ENCODE measurements around the gene APOL1. TPM values are rescaled to one million over a fixed set of nuclear protein-coding genes. Genes with fewer than 3 reads are reported as not detected.
"Not testable (repeated sequence)": the region's sequence is repeated elsewhere in the genome, so short reads cannot be mapped to it uniquely, and the experiment has no call there.

APOL1 gene, protein sequence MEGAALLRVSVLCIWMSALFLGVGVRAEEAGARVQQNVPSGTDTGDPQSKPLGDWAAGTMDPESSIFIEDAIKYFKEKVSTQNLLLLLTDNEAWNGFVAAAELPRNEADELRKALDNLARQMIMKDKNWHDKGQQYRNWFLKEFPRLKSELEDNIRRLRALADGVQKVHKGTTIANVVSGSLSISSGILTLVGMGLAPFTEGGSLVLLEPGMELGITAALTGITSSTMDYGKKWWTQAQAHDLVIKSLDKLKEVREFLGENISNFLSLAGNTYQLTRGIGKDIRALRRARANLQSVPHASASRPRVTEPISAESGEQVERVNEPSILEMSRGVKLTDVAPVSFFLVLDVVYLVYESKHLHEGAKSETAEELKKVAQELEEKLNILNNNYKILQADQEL
- total RNA-seq (10 to 100 TPM; 15.0 to 36.0 (median 20.3) TPM), polyA plus RNA-seq (10 to 100 TPM in 2 of 3 donors, 1 to 10 TPM in 1; 6.6 to 64.0 (median 11.3) TPM)

DNA sequence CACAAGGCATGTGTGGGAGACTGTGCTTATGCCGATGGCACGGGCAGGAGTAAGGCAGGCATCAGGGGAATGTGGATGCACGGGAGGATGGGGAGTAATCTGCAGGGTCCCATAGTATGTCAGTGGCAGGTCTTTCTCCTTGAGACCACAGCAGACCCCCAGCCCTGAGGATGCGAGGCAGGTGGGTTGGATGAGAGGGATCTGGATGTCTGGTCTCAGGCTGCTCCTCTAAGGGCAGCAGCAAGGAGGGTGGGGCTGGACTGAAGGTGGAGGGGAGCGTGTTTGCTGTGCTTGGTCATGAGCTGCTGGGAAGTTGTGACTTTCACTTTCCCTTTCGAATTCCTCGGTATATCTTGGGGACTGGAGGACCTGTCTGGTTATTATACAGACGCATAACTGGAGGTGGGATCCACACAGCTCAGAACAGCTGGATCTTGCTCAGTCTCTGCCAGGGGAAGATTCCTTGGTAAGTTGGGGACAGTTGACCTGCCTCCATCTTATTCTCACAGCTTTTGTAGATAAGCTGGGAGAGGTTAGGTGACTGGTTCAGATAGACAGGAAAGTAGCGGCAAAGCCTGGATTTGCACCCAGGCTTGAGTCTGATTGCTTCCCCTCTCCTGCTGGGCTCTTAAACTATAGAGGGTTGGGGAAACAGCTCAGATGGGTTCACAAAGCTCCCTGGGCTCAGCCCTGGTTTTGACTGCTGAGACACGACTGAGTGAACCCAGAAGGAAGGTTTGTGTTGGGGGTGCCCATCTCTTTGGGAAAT, at the start of gene APOL1:
TSS of gene APOL1 (plus strand) at position 380 of the 769 bp plus-strand sequence. CDS start 1,823 bp downstream, outside the sequence.
- peaks cover 0 to 12% (median 0%) of the 10 kb centered on the region in 4 donors for H3K36me3 ChIP-seq
- intact Hi-C loops (cut with DNase I), result no loop called here
- H3K9me3 ChIP-seq, result no peaks in the 10 kb centered on the region
- DNase-seq, result peak; percentile 85
- peak within 1 kb of the TSS; percentile 34 to 53 (median 47) for H3K4me3 ChIP-seq
- TF ChIP-seq, protein P1, sequence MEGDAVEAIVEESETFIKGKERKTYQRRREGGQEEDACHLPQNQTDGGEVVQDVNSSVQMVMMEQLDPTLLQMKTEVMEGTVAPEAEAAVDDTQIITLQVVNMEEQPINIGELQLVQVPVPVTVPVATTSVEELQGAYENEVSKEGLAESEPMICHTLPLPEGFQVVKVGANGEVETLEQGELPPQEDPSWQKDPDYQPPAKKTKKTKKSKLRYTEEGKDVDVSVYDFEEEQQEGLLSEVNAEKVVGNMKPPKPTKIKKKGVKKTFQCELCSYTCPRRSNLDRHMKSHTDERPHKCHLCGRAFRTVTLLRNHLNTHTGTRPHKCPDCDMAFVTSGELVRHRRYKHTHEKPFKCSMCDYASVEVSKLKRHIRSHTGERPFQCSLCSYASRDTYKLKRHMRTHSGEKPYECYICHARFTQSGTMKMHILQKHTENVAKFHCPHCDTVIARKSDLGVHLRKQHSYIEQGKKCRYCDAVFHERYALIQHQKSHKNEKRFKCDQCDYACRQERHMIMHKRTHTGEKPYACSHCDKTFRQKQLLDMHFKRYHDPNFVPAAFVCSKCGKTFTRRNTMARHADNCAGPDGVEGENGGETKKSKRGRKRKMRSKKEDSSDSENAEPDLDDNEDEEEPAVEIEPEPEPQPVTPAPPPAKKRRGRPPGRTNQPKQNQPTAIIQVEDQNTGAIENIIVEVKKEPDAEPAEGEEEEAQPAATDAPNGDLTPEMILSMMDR (IDR thresholded peaks at IDR 0.05), result no peak
- TF ChIP-seq EP300 (IDR thresholded peaks at IDR 0.05) (no peak), POLR2AphosphoS5 (IDR thresholded peaks at IDR 0.05) (peak; percentile 62 to 88 (median 72))
- WGBS, 2 donors, result 25 to 36% methylated on average over 10 of the region's 10 CpGs
- peaks cover 0 to 32% (median 28%) of the 10 kb centered on the region in 4 donors for H3K4me1 ChIP-seq
- peak within 1 kb of the TSS; percentile 75 to 92 (median 79) for H3K27ac ChIP-seq
- no peaks in the 10 kb centered on the region for H3K27me3 ChIP-seq

DNA sequence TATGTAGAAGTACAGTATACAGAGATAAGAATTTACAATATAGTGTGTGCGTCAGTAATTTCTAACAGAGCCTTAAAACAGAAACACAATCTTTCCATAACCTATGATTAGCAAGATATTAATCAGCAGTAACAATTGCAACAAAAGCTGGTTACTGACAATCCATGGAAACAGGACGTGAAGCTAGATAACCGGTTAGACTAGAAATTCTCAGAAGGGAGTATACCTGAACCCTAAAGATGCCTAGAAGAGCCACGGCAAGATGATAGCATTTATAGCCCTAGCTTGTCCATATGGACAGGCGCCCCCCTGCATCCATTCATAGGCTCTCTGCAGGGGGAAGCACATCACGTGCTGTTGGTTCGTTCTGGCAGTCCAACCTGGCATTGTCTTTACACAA, 49.5 kb upstream of the APOL1 start:
- H3K4me3 ChIP-seq; DNase-seq; H3K9me3 ChIP-seq; H3K36me3 ChIP-seq; H3K4me1 ChIP-seq; H3K27ac ChIP-seq; intact Hi-C loops (cut with DNase I); H3K27me3 ChIP-seq: not testable (repeated sequence)
- WGBS, 2 donors, result 25 to 77% methylated on average over 7 of the region's 7 CpGs

DNA sequence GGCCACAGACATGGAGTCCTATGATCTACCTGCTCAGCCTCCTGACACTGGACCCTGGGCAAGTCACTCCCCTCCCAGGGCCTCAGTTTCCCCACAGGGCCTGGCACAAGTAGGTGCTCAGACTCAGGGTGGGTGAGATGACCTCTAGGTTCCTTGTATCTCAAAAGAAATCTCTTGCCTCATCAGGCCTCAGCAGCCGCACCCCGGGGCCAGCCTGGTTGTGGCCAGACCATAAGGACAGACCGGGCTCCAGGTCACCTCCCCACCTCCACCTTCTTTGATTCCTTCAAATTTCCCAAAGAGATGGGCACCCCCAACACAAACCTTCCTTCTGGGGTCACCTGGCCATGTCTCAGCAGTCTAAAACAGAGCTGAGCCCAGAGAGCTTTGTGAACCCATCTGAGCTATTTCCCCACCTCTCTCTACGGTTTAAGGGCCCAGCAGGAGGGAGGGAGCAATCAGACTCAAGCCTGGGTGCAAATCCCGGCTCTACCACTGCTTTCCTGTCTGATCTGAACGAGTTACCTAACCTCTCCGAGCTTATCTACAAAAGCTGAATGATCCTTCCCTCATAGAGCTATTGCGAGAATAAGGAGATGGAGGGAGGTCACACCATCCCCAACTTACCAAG, 48.8 kb upstream of the APOL1 start:
- TF ChIP-seq EP300 (IDR thresholded peaks at IDR 0.05) (no peak), POLR2A (IDR thresholded peaks at IDR 0.05) (no peak), POLR2AphosphoS5 (IDR thresholded peaks at IDR 0.05) (no peak)
- TF ChIP-seq, protein P1 (IDR thresholded peaks at IDR 0.05), result no peak
- no peaks in the 10 kb centered on the region for H3K27me3 ChIP-seq
- intact Hi-C loops (cut with DNase I), result no loop called here
- 55 to 70% methylated on average over 8 of the region's 8 CpGs for WGBS, 2 donors
- DNase-seq, result no peak
- no peak overlapping the region for H3K4me3 ChIP-seq
- H3K27ac ChIP-seq, result no peak overlapping the region
- peaks cover 0 to 10% (median 7%) of the 10 kb centered on the region in 4 donors for H3K4me1 ChIP-seq
- H3K9me3 ChIP-seq, result no peaks in the 10 kb centered on the region
- no peaks in the 10 kb centered on the region for H3K36me3 ChIP-seq

DNA sequence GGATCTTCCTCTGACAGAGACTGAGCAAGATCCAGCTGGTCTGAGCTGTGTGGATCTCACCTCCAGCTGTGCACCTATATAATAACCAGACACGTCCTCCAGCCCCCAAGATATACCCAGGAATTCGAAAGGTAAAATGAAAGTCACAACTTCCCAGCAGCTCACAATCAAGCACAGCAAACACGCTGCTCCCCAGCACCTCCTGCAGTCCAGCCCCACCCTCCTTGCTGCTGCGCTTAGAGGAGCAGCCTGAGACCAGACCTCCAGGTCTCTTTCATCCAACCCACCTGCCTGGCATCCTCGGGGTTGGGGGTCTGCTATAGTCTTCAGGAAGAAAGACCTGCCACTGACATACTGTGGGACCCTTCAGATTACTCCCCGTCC, 48.3 kb upstream of the APOL1 start:
- H3K27me3 ChIP-seq, result no peaks in the 10 kb centered on the region
- 16 to 51% methylated on average over 6 of the region's 6 CpGs for WGBS, 2 donors
- no peak overlapping the region for H3K27ac ChIP-seq
- H3K4me3 ChIP-seq, result no peak overlapping the region
- H3K36me3 ChIP-seq, result no peaks in the 10 kb centered on the region
- TF ChIP-seq POLR2A (IDR thresholded peaks at IDR 0.05), result no peak
- TF ChIP-seq EP300 (IDR thresholded peaks at IDR 0.05), result no peak
- TF ChIP-seq POLR2AphosphoS5 (IDR thresholded peaks at IDR 0.05), result no peak
- TF ChIP-seq, protein P1 (IDR thresholded peaks at IDR 0.05), result no peak
- DNase-seq, result no peak
- intact Hi-C loops (cut with DNase I), result no loop called here
- peaks cover 0 to 10% (median 7%) of the 10 kb centered on the region in 4 donors for H3K4me1 ChIP-seq
- H3K9me3 ChIP-seq, result no peaks in the 10 kb centered on the region

DNA sequence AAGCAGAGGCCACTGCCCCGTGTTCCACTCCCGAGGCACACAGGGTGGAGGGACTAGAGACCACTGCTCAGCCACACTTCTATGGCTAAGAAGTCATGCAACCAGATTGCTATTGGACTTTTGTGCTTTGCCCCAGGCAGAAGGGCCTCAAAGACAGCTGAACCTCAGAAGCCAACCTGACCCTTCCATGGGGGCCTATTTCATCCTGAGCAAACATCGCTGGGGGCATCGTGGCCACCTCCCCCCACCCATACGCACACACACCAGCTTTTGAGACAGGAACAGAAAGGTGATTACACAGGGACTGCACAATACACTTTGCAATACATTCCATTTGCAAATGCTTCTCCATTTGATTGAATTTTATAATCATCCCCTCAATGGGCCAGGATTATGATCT, 47.4 kb upstream of the APOL1 start:
- 72 to 78% methylated on average over 5 of the region's 5 CpGs for WGBS, 2 donors
- H3K27ac ChIP-seq; H3K4me1 ChIP-seq; H3K27me3 ChIP-seq; H3K9me3 ChIP-seq; DNase-seq; H3K36me3 ChIP-seq; intact Hi-C loops (cut with DNase I); H3K4me3 ChIP-seq: not testable (repeated sequence)
